DMS153 treated with DMSO at 0.1 percent for 48 hours (cell line): ENCODE results near the gene MAPRE3.
A peak's percentile ranks its signal among the peaks of the same experiment; 100 is the strongest.

Experiments used
- DNase-seq: peaks from one replicate; lab custom pipeline; 2025; ENCODE audit not compliant: unreplicated experiment; lab: John Stamatoyannopoulos, UW

MAPRE3 gene

DNA sequence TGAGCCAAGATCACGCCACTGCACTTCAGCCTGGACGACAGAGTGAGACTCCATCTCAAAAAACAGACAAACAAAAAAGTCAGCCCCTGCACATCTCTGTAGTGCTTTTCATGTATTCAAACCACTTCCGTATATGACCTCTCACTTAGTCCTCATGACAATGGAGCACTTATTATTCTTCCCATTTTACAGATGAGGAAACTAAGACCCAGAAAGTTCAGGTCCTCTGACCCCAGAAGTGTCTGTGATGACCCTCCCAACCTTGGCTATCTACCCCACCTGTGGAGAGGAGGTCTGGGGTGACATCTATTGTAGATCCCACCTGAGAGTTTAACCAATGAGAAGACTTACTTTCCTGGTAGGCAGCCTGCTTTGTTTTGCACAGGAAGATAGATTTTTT lies 21.6 kb upstream of the MAPRE3 start:
- DNase-seq, result no peak

DNA sequence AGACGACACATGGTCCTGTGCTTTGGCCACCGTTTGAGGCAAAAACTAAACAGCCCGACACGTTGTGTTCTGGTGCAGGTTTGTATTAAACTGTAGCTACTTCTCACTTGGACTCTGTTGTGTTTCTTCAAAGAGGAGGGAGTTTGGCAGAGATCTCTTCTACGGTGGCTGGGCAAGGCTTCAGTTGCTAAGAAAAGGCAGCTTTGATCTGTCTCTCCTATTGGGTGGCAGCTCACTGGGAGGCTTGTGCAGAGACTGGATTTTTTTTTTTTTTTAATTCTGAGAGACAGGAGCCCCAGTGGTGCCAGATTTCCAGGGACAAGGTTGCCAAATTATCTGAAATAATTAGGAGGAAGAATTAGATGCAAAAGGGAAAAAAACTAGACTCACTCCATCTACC lies 20.2 kb upstream of the MAPRE3 start:
- DNase-seq, result no peak

DNA sequence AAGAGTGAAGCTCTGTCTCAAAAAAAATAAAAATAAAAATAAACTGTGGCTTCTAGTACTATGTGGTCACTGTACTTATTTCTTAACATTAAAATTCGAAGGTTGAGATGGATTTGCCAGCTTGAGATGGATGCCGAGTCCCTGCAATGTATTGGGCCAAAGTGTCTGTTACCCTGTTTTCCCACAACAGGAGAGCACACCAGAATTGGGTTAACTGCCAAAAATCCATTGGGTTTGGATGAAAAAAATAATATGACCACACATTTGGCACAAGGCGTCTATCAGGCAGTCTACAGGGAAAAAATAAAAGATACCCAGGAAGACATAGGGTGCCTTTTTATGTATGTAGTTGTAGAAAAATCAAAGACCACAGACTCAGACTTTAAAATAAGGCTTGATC lies 19.2 kb upstream of the MAPRE3 start:
- DNase-seq, result no peak

DNA sequence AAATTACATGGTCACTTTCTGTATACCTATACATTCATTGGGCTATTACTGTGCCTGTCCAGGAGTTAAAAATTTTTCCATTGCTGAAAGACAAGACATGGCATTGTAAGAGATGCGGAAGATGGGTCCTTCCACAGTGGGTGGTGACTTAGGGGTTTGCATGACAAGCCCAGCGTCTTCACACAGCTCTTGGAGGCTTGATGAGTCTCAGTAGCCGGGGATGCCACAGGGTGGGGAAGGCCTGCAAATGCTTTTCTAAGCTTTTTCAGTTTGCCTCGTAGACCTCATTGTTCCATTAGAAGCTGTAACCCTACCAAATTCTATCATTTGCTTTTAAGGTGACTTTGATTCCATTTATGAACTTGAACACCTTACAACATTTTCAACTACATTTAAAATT lies 18.1 kb upstream of the MAPRE3 start:
- no peak for DNase-seq

DNA sequence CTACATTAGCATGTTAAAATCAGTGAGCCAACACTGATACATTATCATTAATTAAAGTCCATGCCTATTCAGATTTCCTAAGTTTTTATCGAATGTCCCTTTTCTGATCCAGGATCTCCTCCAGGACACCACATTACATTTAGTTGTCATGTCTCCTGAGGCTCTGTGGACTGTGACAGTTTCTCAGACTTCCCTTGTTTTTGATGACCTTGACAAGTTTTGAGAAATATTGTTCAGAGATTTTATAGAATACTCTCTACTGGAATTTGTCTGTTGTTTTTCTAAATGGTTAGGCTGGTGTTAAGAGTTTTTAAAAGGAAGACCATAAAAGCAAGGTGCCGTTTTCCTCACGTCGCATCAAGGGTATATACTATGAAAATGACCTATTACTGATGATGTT lies 16.3 kb upstream of the MAPRE3 start:
- no peak for DNase-seq

DNA sequence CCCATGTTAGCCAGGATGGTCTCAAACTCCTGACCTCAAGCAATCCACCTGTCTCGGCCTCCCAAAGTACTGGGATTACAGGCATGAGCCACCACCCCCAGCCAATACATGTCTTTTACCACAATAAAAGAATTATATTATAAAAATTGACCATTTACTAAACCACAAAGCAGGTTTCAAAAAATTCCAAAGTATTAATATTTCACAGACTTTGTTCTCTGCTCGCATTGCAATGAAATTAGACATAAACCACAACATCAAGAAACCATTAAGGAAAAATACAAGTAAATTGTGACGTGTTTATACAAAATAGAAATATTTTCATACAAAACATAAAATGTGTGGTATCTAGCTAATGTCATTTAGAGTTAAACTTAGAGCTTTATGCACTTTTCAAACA lies 13.4 kb upstream of the MAPRE3 start:
- DNase-seq, result no peak

GRCh38 chr2:26957534-26957933 lies 12.9 kb upstream of the MAPRE3 start:
- no peak for DNase-seq

- DNase-seq, result no peak
Observed at GRCh38 chr2:26959331-26959730, 11.1 kb upstream of the MAPRE3 start.

- DNase-seq, result no peak
Observed at GRCh38 chr2:26964446-26965130, 5.8 kb upstream of the MAPRE3 start.

DNA sequence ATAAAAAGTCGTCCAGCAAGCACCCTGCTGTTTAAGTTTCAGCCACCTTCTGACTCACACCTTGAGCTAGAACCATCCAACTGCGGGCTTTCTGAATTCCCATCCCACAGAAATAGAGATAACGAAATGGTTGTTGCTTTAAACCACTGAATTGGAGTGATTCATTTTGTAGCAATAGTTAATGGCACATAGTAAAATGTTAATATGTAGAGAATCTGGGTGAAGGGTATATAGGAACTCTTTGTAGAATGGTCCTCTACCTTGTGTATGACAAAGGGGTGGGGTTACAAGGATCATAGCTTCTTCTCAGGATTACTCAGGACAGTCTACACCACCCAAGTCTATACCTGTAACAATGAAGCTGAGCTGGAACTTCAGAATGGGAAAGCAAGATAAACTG lies 2.4 kb upstream of the MAPRE3 start:
- no peak for DNase-seq

DNA sequence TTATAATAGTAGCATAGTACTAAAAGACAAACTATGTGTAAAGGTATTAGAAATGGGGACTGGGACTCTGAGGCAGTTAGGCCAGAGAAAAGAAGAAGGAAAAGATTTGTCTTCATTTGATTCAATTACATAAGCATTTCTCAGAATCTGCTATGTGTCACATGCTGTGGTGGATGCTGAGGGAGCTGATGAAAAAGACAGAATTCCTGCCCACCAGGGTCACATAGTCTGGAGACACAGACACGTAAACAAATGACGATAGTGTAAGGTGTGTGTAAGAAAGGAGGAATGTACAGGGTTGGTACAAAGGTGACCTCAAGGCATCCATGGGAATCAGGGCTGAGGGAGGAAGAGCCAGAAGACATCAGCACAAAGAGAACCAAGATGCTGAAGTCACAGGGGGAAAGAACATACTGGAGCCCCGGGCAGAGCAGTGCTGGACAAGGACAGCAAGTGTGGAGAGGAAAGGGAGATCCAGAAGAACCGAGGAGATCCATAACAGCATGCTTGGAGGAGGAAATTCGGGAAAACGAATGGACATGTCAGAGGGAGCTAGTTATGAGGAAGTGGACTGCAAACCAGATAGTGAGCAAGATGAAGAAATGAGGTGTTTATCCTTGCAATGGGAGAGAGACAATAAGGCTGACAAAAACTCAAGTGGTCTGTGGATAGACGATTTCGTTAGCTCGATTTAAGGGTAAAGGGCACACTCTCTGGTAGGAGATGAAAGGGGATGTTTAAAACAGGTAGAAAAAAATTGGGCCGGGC lies 1.2 kb upstream of the MAPRE3 start:
- DNase-seq, result no peak

- DNase-seq, result no peak
Observed at GRCh38 chr2:26970928-26971627, 641 bp downstream of the MAPRE3 start.

DNA sequence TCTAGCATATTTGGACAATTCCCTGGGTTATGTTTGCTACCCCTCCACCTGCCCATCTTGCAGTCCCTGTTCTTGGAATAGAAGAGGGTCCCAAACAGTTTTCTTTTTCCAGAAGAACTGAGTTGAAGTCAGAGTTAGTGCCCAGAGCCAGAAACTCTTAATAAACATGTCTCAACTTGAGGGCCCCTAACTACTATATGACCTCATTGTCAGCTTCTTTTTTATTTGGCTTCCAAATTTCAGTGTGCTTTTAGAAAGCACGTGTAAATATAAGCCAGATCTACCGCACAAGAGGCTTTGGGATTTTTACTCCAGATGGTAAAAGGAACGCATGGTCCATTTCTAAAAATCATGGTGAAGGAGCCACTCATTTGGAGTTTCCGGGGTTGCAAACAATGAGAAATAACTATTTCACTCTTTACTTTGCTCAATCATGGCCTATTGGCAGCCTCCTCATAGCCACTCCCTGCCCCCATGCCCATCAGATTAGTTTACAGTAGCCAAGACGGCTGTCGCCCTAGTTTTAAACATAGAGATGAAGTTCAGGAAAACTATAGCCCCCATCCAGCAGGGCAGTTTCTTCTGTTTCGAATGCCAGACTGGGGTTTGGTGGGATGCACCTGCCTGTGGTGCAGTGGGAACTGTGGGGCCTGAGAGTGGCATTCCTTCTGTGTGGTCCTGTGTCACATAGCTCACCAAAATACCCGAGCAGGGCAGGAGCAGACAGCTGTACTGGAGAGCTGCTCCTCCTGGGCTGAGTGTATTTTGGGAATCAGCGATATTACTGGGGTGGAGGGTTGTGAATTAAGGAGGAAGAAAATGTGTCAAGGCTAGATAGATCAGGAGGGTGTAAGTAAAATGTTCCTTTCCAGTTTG lies 1.7 kb downstream of the MAPRE3 start:
- DNase-seq, result no peak

GRCh38 chr2:26974352-26974751 lies 3.9 kb downstream of the MAPRE3 start:
- DNase-seq, result no peak

GRCh38 chr2:26975102-26975501 lies 4.7 kb downstream of the MAPRE3 start:
- DNase-seq, result no peak

GRCh38 chr2:26975656-26976055 lies 5.2 kb downstream of the MAPRE3 start:
- no peak for DNase-seq

GRCh38 chr2:26976237-26976636 lies 5.8 kb downstream of the MAPRE3 start:
- DNase-seq, result no peak

DNA sequence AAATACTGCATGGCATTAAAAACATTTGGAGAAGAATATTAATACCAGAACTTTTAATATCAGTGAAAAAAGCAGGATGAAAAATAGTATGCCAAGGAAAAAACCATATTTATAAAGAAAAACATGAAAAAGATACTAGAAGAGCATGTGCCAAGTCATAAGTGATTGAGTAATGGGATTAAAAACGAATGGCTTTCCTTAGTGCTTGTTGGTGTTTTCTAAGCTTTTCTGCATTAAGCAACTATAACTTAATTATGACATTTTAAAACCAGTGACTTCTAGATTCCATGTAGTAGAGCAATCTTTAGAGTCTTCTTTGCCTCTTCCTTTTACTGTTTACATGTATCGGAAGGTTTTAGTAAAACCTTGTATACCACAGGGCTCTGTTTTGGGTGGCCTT lies 6.6 kb downstream of the MAPRE3 start:
- no peak for DNase-seq

- peak; percentile 11 for DNase-seq
Observed at GRCh38 chr2:26978061-26978596, 7.7 kb downstream of the MAPRE3 start.

DNA sequence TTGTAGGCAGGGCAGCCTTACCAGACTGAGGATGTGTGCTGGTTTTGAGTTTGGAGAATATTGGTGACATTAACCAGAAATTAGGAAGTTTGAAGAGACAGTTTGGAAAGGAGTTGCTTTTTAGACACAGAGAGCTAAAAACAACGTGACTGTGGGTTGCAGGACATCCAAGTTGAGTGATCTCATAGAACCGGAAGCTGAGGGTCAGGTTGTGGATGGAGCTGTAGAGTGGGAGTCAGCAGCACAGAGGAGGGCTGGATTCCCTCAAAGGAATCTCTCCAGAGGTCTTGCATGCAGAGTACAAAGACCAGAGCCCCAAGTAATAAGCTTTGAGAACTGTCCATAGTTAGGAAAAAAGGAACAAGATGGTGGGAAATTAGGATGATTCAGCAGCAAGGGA lies 9.3 kb downstream of the MAPRE3 start:
- DNase-seq, result no peak

DNA sequence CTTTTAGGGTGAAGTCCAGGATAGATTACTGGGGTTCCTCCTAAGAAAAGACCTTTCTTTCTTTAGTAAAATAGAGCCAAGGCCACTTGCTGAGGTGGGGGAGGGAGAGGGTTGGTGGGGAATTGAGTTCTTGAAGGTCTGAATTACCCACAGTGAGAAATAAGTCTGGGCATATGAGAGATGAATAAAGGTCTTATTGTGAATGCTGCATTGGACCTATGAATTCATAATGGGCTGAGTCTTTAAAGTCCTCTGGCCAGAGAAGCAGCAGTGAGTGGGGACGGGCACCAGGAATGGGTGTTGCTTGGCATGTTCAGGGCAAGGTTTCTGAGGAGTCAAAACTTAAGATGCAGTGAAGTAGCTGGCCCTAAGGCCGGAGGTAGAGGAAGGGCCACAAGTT lies 10.5 kb downstream of the MAPRE3 start:
- DNase-seq, result no peak
